Uterus (tissue), 4 donors: ENCODE measurements around the gene PTPRN. TPM values are rescaled to one million over a fixed set of nuclear protein-coding genes. Genes with fewer than 3 reads are reported as not detected.

Experiments
- DNase-seq, 2 donors: peaks; one replicate each; pipeline ENCODE4 v3.0.0-alpha.2; 2019 to 2020
- H3K27ac ChIP-seq, 2 donors: fragments of 200-600 bp; sonication (generic); 1 replicate in 1 of 2; 2 replicates in 1 of 2; pipeline ENCODE4 v1.5.1; 2016 to 2018
- H3K27me3 ChIP-seq, 2 donors: fragments of 200-600 bp; sonication (generic); one replicate each; pipeline ENCODE4 v1.5.1; 2018 to 2019; ENCODE audit warnings: control low read depth in 1 of 2
- H3K36me3 ChIP-seq, 2 donors: fragments of 200-600 bp; sonication (generic); one replicate each; pipeline ENCODE4 v1.5.1; 2019; ENCODE audit warnings: control low read depth in 1 of 2
- H3K4me1 ChIP-seq, 2 donors: fragments of 200-600 bp; sonication (generic); one replicate each; pipeline ENCODE4 v1.5.1; 2018 to 2019; ENCODE audit warnings: control low read depth in 1 of 2
- H3K4me3 ChIP-seq, 2 donors: fragments of 200-600 bp; sonication (generic); 1 replicate in 1 of 2; 2 replicates in 1 of 2; pipeline ENCODE4 v1.5.1; 2018 to 2019; ENCODE audit warnings: mild to moderate bottlenecking in 1 of 2
- H3K9me3 ChIP-seq, 2 donors: fragments of 200-600 bp; sonication (generic); one replicate each; pipeline ENCODE4 v1.5.1; 2019; ENCODE audit warnings: control low read depth in 1 of 2
- CTCF ChIP-seq, 4 experiments: fragments of 200-600 bp in 2 of 4; fragments of 450-650 bp in 2 of 4; sonication (generic) in 2 of 4; IDR thresholded peaks; one replicate each; pipeline ENCODE4 v1.5.1; 2016 to 2019; ENCODE audit warnings: antibody characterized with exemption in 4 of 4, mild to moderate bottlenecking in 2 of 4, moderate library complexity in 1 of 4
- POLR2A ChIP-seq, 2 donors: fragments of 450-650 bp; IDR thresholded peaks; one replicate each; pipeline ENCODE4 v1.6.1; 2016; ENCODE audit warnings: antibody characterized with exemption in 2 of 2, mild to moderate bottlenecking in 1 of 2, moderate library complexity in 1 of 2
- intact Hi-C: fragments of 100-400 bp; cut with DNase I; formaldehyde crosslinking; loops from one replicate; pipeline ENCODE4 v1.15.1; 2023; ENCODE audit warnings: low total_unique reads
- total RNA-seq, 4 donors: library from RNA; depleted of rRNA in 3 of 4; stranded (reverse); fragments of >200 nt in 3 of 4; gene quantifications; one replicate each; pipeline versions ENCODE4 v1.1.0 to v1.2.4, GENCODE V29; 2014 to 2023
- donor health status: DM: yes; HTN: yes; CAD: no.

The PTPRN gene
- total RNA-seq, 4 donors from 2014 or later, result 0.21 to 0.55 TPM; not detected in 2

DNA sequence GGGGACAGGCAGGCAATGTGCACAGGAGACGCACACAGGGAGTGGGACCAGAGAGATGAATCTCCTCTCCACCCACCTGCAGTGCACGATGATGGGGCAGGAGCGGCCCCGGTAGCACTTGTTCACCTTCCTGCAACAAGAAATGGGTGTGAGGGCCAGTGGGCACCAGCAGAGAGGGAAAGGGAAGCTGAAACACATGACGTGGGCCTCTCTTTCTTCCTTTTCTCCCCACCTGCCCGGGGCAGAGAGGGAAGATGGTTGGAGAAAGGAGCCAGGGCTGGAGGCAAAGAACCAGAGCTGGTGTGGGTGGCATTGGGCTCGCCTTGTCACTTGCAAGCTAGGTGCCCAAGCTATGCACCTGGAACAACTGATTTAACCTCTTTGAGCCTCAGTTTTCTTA is 17.8 kb downstream of the PTPRN start:
- Histone ChIP-seq H3K4me1 (peaks cover 4 to 8% of the 10 kb centered on the region in 2 donors), H3K27ac (peak overlapping the region in 1 of 2 donors; percentile 95), H3K36me3 (no peaks in the 10 kb centered on the region), H3K9me3 (no peaks in the 10 kb centered on the region), H3K27me3 (no peaks in the 10 kb centered on the region), H3K4me3 (no peak overlapping the region)
- intact Hi-C loops, result no loop called here
- no peak for DNase-seq
- TF ChIP-seq POLR2A (IDR thresholded peaks at IDR 0.05) (no peak), CTCF (IDR thresholded peaks at IDR 0.05) (no peak)

- Histone ChIP-seq H3K27ac (peak overlapping the region; percentile 92 to 95), H3K36me3 (no peaks in the 10 kb centered on the region), H3K27me3 (no peaks in the 10 kb centered on the region), H3K4me3 (no peak overlapping the region), H3K4me1 (peaks cover 4 to 8% of the 10 kb centered on the region in 2 donors), H3K9me3 (no peaks in the 10 kb centered on the region)
- TF ChIP-seq POLR2A (IDR thresholded peaks at IDR 0.05) (no peak), CTCF (IDR thresholded peaks at IDR 0.05) (no peak)
- intact Hi-C loops, result no loop called here
- no peak for DNase-seq
Measured at GRCh38 chr2:219290381-219291171, 18.6 kb downstream of the PTPRN start.

DNA sequence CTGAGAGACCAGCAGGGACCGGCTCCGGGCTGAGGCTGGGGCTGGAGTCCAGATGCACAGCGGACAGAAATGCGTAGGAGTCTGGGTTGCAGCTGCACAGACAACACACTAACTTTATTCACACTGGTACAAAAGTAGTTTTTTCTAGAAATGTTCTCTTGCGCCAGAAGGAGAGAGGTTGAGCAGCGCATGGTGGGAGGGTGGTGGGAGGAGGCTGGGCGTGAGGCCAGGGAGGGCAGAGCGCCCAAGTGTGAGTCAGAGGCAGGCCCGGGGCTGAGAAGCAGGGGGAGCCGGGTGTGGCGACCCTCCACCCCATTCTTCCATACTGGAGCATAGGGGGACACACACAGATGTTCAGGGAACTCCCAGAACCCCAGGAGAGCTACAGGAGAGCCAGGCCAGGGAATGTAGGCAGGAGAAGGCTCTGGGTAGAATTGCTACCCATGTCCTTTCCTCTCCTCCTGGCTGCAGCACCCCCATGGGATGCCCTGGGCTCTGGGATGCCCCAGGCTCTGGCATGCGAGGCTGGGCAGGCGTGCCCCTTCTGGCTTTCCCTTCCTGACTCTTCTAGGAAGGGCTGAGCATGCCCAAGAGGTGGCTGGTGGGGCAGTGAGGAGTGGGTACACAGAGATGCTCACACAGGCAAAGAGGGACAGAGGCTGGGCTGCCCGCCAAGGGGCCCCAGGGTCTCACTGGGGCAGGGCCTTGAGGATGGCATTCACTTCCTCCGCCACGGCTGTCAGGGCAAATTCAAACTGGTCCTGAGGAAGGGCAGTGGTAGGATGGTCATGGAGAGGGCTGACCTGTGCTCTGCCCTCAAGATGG is 19.5 kb downstream of the PTPRN start:
- Histone ChIP-seq H3K27ac (peak overlapping the region; percentile 92 to 95), H3K27me3 (no peaks in the 10 kb centered on the region), H3K9me3 (no peaks in the 10 kb centered on the region), H3K4me1 (peaks cover 4 to 8% of the 10 kb centered on the region in 2 donors), H3K4me3 (no peak overlapping the region), H3K36me3 (no peaks in the 10 kb centered on the region)
- TF ChIP-seq POLR2A (IDR thresholded peaks at IDR 0.05) (peak; percentile 12 to 24), CTCF (IDR thresholded peaks at IDR 0.05) (peak in 1 of 4 experiments; percentile 10)
- intact Hi-C loops, result no loop called here
- DNase-seq, result peak; percentile 90 to 96

- intact Hi-C loops, result no loop called here
- H3K4me1 ChIP-seq, result peaks cover 4 to 8% of the 10 kb centered on the region in 2 donors
Measured at GRCh38 chr2:219289195-219289536, 20.0 kb downstream of the PTPRN start.

More at GRCh38 chr2:219289195-219289536, 20.0 kb downstream of the PTPRN start:
- no peaks in the 10 kb centered on the region for H3K9me3 ChIP-seq
- H3K27me3 ChIP-seq, result no peaks in the 10 kb centered on the region
- no peak for TF ChIP-seq CTCF (IDR thresholded peaks at IDR 0.05)
- TF ChIP-seq POLR2A (IDR thresholded peaks at IDR 0.05), result no peak
- H3K4me3 ChIP-seq, result no peak overlapping the region
- H3K36me3 ChIP-seq, result no peaks in the 10 kb centered on the region
- peak overlapping the region; percentile 92 to 95 for H3K27ac ChIP-seq
- DNase-seq, result no peak
